Psoas muscle (tissue), 8 donors: ENCODE data around the gene MSANTD2. TPM values are rescaled to one million over a fixed set of nuclear protein-coding genes. Genes with fewer than 3 reads are reported as not detected.

ENCODE experiments used
- ATAC-seq, 4 donors: fragments of 200-7000 bp; cut with Tn5 transposase; one replicate each; pipeline ENCODE4 v1.9.1; 2020; ENCODE audit warnings: moderate library complexity in 3 of 4, mild to moderate bottlenecking in 2 of 4
- DNase-seq, 2 donors: peaks; one replicate each; pipeline ENCODE4 v3.0.0-alpha.2; 2020
- H3K27ac ChIP-seq: fragments of 200-600 bp; one replicate; pipeline ENCODE4 v1.8.0; 2022
- H3K27me3 ChIP-seq, 3 donors: fragments of 200-600 bp in 1 of 3; one replicate each; pipeline versions ENCODE4 v1.6.1 to v1.8.0; 2013 to 2022; ENCODE audit warnings: low read length in 2 of 3, mild to moderate bottlenecking in 2 of 3, moderate library complexity in 1 of 3; ENCODE audit not compliant: insufficient read depth in 3 of 3
- H3K36me3 ChIP-seq, 2 donors: fragments of 200-600 bp in 1 of 2; one replicate each; pipeline versions ENCODE4 v1.6.1 to v1.8.0; 2013 to 2022; ENCODE audit warnings: low read depth in 1 of 2, mild to moderate bottlenecking in 1 of 2, moderate library complexity in 1 of 2; ENCODE audit not compliant: insufficient read depth in 1 of 2
- H3K4me1 ChIP-seq: fragments of 200-600 bp; one replicate; pipeline ENCODE4 v1.8.0; 2022
- H3K4me3 ChIP-seq: fragments of 200-600 bp; one replicate; pipeline ENCODE4 v1.8.0; 2022; ENCODE audit warnings: mild to moderate bottlenecking
- H3K9me3 ChIP-seq: fragments of 200-600 bp; one replicate; pipeline ENCODE4 v1.8.0; 2022
- WGBS, 3 donors: extraction: QIAGEN DNeasy Blood & Tissue Kit; methylation state at CpG; one replicate each; pipeline versions ENCODE4 v1.1.6 to v1.1.7; 2013; 5-methylcytosine and 5-hydroxymethylcytosine counted together
- intact Hi-C, 2 donors: fragments of 100-400 bp; cut with DNase I; formaldehyde crosslinking; loops; one replicate each; pipeline versions ENCODE4 v1.11.0 to v1.14.2; 2022
- polyA plus RNA-seq, 3 donors: library from polyadenylated mRNA; stranded (reverse); fragments of 200-250 nt; gene quantifications; one replicate each; pipeline ENCODE4 v1.2.3, GENCODE V29; 2013
- total RNA-seq, 4 donors: library from RNA; stranded (reverse); fragmentation: NEBNext Ultra II Directional in 2 of 4; extraction: Animal tissue kit (Norgen Biotek cat#: 25700) in 2 of 4; gene quantifications; one replicate each; pipeline versions ENCODE4 v1.2.1 to v1.2.4, GENCODE V29; 2021 to 2023
- TF ChIP-seq, protein P1 (sequence below): fragments of 200-600 bp; IDR thresholded peaks from one replicate; pipeline ENCODE4 v1.8.0; 2022; ENCODE audit warnings: antibody characterized with exemption
- donor health status: healthy with polysubstance abuse.
- donor health status: DM: no; HTN: no; CAD: no; lungs with moderate emphysema.
- donor health status: Bipolar disorder and iron deficiency.
- donor health status: healthy.
- donor health status: DM: yes; HTN: yes; CAD: no.
- donor health status: DM: no; HTN: no; CAD: no.
- donor health status: DM: no; HTN: no; CAD: no.
- donor health status: DM: yes; HTN: yes; CAD: no.

The MSANTD2 gene
- total and polyA plus RNA-seq, 7 donors: 2.8 to 5.4 (median 4.0) TPM

DNA sequence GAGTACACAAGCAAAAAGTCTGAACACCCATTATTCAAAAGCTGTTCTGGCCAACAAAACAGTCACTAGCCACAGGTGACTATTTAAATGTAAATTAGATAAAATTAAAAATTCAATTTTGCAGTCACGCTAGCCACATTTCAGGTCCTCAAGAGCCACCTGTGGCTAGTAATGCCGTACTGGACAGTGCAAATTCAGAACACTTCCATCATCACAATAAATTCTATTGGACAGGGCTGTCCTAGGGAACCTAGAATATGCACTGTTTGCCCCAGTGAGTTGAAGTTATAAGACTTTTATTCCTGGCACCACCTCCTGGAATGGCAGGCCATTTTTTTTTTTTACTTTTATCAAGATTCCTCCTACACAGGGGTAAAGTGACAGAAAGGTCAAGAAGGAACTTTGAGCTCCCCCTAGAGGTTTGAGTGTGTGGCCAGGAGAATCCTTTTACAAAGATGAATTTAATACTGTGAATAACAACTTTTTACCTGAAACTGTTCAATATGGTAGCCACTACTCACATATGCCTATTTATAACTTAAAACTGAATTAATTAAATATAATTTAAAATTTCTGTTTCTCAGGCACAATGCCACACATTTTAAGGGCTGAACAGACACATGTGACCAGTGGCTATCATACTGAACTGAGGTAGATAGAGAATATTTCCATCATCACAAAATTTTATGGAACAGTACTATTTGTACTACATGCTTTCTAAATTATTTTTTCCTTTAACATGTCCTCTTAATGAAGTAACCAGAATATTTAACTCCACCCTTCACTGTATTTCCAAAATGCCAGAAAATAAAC is 6.5 kb downstream of the MSANTD2 start:
- H3K4me3 ChIP-seq: no peak overlapping the region
- peaks cover 34% of the 10 kb centered on the region for H3K4me1 ChIP-seq
- no peak overlapping the region for H3K27ac ChIP-seq
- intact Hi-C loops: loop anchor here in 1 of 2 donors (2.0 kb wide), 2 partner anchors 29 to 125 kb away; no protein-coding TSS in a partner anchor
- DNase-seq (no peak), ATAC-seq (peak in 1 of 4 donors; percentile 72)
- no peaks in the 10 kb centered on the region for H3K27me3 ChIP-seq
- TF ChIP-seq, protein P1, sequence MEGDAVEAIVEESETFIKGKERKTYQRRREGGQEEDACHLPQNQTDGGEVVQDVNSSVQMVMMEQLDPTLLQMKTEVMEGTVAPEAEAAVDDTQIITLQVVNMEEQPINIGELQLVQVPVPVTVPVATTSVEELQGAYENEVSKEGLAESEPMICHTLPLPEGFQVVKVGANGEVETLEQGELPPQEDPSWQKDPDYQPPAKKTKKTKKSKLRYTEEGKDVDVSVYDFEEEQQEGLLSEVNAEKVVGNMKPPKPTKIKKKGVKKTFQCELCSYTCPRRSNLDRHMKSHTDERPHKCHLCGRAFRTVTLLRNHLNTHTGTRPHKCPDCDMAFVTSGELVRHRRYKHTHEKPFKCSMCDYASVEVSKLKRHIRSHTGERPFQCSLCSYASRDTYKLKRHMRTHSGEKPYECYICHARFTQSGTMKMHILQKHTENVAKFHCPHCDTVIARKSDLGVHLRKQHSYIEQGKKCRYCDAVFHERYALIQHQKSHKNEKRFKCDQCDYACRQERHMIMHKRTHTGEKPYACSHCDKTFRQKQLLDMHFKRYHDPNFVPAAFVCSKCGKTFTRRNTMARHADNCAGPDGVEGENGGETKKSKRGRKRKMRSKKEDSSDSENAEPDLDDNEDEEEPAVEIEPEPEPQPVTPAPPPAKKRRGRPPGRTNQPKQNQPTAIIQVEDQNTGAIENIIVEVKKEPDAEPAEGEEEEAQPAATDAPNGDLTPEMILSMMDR: peak; percentile 63
- H3K9me3 ChIP-seq: no peaks in the 10 kb centered on the region
- H3K36me3 ChIP-seq: no peaks in the 10 kb centered on the region
- WGBS, 3 donors: 65 to 80% (median 65%) methylated on average over 2 of the region's 2 CpGs

DNA sequence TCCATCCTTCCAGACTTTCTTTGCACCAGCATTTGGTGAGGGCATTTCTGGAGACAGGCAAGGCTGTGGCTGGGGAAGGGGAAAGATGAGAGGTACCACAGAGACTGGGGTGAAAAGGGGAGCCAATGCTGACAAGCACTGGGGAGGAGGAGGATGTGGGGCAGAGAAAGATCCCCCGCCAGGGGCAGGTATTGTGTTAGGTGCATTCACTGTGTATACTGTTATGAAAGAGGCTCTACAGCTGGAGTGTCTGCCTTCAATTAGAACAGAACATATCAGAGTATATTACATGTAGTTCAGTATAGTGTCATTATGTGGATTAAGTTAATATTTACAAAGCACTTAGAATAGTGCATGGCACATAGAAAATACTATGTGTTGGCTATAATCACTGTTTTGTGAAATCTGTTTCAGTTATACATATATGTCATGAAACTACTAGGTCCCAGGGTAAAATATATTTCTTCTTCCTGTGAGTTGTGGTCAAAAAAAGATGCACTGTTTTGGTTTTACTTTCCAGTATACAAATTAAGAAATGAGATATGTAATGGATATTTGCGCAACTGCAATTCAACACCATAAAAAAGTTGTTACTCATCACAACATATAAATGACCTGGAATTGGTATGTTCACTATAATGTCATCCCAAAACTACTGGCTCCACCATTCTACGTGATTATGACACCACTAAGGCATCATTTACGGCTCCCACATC is 8.4 kb downstream of the MSANTD2 start:
- Histone ChIP-seq H3K27me3 (no peaks in the 10 kb centered on the region), H3K4me3 (no peak overlapping the region), H3K27ac (no peak overlapping the region), H3K9me3 (no peaks in the 10 kb centered on the region), H3K36me3 (no peaks in the 10 kb centered on the region), H3K4me1 (peaks cover 20% of the 10 kb centered on the region)
- ATAC-seq: no peak
- WGBS, 3 donors: 66 to 70% (median 67%) methylated on average over 4 of the region's 4 CpGs
- no peak for DNase-seq
- intact Hi-C loops: loop anchor here in 1 of 2 donors (2.0 kb wide), 1 partner anchor 123 kb away; no protein-coding TSS in a partner anchor
- TF ChIP-seq, protein P1: no peak

DNA sequence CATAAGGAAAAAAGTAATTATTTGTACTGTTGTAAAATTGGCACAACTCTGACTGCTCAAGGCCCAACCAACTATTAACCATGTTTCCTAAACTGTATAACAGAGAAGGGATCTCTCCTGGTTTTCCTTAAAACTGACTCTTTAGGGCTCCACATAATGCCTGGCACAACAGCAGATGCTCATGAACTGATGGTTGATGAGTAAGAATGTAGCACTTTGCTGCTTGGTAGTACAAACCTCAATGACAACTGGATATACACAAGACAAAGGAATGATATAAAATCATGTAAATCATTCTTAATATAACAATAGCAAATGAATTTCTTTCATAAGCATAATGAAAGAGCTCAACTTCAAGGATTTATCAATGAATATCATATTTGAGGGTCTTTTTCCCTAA is 11.7 kb downstream of the MSANTD2 start:
- TF ChIP-seq, protein P1: no peak
- DNase-seq: no peak
- ATAC-seq: no peak
- H3K27ac ChIP-seq: no peak overlapping the region
- no peaks in the 10 kb centered on the region for H3K36me3 ChIP-seq
- intact Hi-C loops: no loop called here
- H3K27me3 ChIP-seq: no peaks in the 10 kb centered on the region
- H3K4me1 ChIP-seq: peaks cover 16% of the 10 kb centered on the region
- no peaks in the 10 kb centered on the region for H3K9me3 ChIP-seq
- no peak overlapping the region for H3K4me3 ChIP-seq

DNA sequence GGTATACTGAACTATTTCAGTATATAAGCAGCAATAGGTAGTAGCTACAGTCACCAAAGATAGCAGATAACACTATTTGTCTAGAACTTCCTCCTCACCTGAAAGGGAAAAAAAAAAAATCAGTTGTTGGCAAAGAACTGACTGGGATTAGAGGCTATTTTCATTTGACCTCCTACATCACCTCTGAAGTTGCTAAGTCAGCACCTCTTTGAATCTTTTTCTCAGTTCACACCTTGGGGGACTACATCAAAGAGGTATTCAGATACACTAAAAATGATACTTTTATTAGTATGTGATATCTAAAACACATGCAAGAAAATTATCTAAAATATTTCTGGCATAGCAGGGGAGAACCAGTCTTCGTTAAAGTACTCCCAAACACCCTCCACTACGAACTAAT is 16.2 kb downstream of the MSANTD2 start:
- Histone ChIP-seq H3K36me3 (no peaks in the 10 kb centered on the region), H3K4me1 (no peaks in the 10 kb centered on the region), H3K27me3 (no peaks in the 10 kb centered on the region), H3K27ac (no peak overlapping the region), H3K4me3 (no peak overlapping the region), H3K9me3 (no peaks in the 10 kb centered on the region)
- DNase-seq (no peak), ATAC-seq (no peak)
- WGBS, 3 donors: 90 to 96% (median 92%) methylated on average over 2 of the region's 2 CpGs
- TF ChIP-seq, protein P1: no peak
- intact Hi-C loops: no loop called here
